ENCODE data around the gene ATF7.

DNA sequence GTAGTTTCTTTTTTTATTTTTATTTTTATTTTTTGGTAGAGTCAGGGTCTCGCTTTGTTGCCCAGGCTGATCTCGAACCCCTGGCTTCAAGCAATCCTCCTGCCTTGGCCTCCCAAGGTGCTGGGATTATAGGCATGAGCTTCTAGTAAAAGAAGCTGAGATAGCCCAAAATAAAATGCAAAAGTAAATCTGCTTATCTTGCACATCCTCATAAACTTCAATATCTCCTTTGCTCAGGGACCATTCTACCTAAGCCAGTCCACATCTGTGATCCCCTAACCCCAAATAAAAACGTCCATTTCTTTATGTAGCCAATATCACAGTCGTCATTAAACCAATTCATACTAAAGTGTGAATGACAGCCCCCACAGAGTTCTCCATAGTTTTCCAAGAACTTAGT lies 36.3 kb downstream of the ATF7 start:
- TF ChIP-seq, protein P1, sequence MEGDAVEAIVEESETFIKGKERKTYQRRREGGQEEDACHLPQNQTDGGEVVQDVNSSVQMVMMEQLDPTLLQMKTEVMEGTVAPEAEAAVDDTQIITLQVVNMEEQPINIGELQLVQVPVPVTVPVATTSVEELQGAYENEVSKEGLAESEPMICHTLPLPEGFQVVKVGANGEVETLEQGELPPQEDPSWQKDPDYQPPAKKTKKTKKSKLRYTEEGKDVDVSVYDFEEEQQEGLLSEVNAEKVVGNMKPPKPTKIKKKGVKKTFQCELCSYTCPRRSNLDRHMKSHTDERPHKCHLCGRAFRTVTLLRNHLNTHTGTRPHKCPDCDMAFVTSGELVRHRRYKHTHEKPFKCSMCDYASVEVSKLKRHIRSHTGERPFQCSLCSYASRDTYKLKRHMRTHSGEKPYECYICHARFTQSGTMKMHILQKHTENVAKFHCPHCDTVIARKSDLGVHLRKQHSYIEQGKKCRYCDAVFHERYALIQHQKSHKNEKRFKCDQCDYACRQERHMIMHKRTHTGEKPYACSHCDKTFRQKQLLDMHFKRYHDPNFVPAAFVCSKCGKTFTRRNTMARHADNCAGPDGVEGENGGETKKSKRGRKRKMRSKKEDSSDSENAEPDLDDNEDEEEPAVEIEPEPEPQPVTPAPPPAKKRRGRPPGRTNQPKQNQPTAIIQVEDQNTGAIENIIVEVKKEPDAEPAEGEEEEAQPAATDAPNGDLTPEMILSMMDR (IDR thresholded peaks at IDR 0.05; ENCODE audit: low read depth, low read length), result no peak
- no peak for TF ChIP-seq POLR2A (IDR thresholded peaks at IDR 0.05; ENCODE audit: extremely low read depth, insufficient read length)
